ENCODE measurements around the gene FXYD6. TPM values are rescaled to one million over a fixed set of nuclear protein-coding genes. Genes with fewer than 3 reads are reported as not detected.

Gene FXYD6
- total and polyA plus RNA-seq, 2 of the 8 experiments (the other 6 are each of a cell fraction or from before 2014, with no cell fraction given), result 44.6 to 117 TPM

DNA sequence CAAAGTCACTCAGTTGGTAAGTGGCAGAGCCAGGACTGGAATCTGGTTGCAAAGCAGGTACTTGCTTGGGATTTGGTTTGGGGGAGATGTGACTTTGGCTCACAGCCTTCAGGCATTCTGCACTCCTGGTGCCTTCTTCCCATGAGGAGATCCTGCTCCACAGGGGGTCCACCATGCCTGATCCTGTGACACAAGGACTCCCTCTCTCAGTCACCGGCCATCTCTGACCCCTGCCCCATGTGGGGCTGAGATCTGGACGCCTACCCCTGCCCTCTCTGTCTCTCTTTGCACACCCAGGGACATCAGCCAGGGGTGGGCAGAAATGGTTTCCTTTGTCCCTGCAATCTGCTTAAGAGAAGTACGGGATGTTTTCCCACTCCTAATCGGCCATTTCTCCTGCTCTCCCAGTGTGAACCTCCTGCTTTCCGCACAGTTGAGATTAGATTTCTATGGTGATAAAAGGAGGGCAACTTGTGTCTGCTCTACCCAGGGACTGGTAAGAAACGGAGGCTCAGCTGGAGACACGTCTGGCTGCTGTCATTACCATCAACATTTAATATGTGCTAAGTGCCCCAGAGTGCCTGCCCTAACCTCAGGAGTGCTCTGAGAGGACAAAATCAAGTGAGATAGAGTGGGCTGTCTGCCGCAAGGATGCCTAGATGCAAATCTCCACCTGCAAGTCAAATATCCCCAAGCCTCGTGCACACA, 11.1 kb upstream of the FXYD6 start (continued):
- TF ChIP-seq ASH2L (IDR thresholded peaks at IDR 0.05; ENCODE audit: low read length) (no peak), SUZ12 (IDR thresholded peaks at IDR 0.05; ENCODE audit: low read length) (no peak), TBP (IDR thresholded peaks at IDR 0.05; ENCODE audit: low read depth, low read length) (no peak), TCF12 (IDR thresholded peaks at IDR 0.05; ENCODE audit: low read depth, low read length) (no peak), ATF3 (IDR thresholded peaks at IDR 0.05; ENCODE audit: insufficient read depth, low read depth, low read length) (no peak), SAP30 (IDR thresholded peaks at IDR 0.05; ENCODE audit: insufficient read depth, insufficient replicate concordance, low read length) (no peak)
